Measurements from ENCODE around the gene MCM10.

MCM10 gene

DNA sequence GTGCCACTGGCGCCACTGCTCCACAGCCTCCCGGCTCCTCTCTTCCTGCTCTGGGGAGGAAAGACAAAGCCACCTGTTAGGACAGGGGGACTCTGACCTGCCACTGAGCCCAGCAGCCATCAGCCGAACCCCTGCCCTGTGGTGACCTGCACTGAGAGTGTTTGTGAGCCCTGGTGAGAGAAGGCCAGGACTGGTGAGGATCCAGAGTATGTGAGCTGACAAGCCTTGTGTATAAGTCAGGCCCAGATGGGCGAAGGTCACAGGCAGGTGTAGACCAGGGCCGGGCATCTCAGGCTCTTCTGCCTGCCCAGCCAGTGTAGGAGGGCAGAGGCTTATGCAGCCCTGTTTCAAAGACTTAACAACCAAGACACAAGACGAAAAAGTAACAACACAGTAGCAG lies 60.8 kb downstream of the MCM10 start:
- no peak overlapping the region for H3K9ac ChIP-seq (ENCODE audit: low read length)
- H4K20me1 ChIP-seq (ENCODE audit: insufficient read depth, low read length) = no peaks in the 10 kb centered on the region
- TF ChIP-seq EZH2phosphoT487 (IDR thresholded peaks at IDR 0.05; ENCODE audit: low read depth) (no peak), CTCF (IDR thresholded peaks at IDR 0.05; ENCODE audit: low read depth, low read length) (no peak)
- H3K27me3 ChIP-seq (ENCODE audit: low read depth, low read length) = no peaks in the 10 kb centered on the region
- H3K4me3 ChIP-seq (ENCODE audit: low read length) = no peak overlapping the region
- H3K79me2 ChIP-seq (ENCODE audit: low read length) = no peaks in the 10 kb centered on the region
- no peak overlapping the region for H3K4me2 ChIP-seq (ENCODE audit: low read length)
- H3K36me3 ChIP-seq (replicated peaks; ENCODE audit: low read depth, low read length) = no peaks in the 10 kb centered on the region
- H2AFZ ChIP-seq (ENCODE audit: low read depth, low read length) = no peak overlapping the region
- no peak overlapping the region for H3K27ac ChIP-seq (ENCODE audit: low read length)
- no peaks in the 10 kb centered on the region for H3K9me3 ChIP-seq (ENCODE audit: insufficient read depth, low read length)
- H3K4me1 ChIP-seq (ENCODE audit: low read length) = peaks cover 10% of the 10 kb centered on the region

GRCh38 chr10:13222566-13222965 lies 61.2 kb downstream of the MCM10 start:
- Histone ChIP-seq H3K4me3 (ENCODE audit: low read length) (no peak overlapping the region), H3K4me2 (ENCODE audit: low read length) (no peak overlapping the region), H3K4me1 (ENCODE audit: low read length) (peaks cover 10% of the 10 kb centered on the region), H2AFZ (ENCODE audit: low read depth, low read length) (no peak overlapping the region), H3K9me3 (ENCODE audit: insufficient read depth, low read length) (no peaks in the 10 kb centered on the region), H3K9ac (ENCODE audit: low read length) (no peak overlapping the region), H4K20me1 (ENCODE audit: insufficient read depth, low read length) (no peaks in the 10 kb centered on the region), H3K27me3 (ENCODE audit: low read depth, low read length) (no peaks in the 10 kb centered on the region), H3K36me3 (replicated peaks; ENCODE audit: low read depth, low read length) (no peaks in the 10 kb centered on the region), H3K79me2 (ENCODE audit: low read length) (no peaks in the 10 kb centered on the region), H3K27ac (ENCODE audit: low read length) (no peak overlapping the region)
- TF ChIP-seq EZH2phosphoT487 (IDR thresholded peaks at IDR 0.05; ENCODE audit: low read depth) (no peak), CTCF (IDR thresholded peaks at IDR 0.05; ENCODE audit: low read depth, low read length) (no peak)

- Histone ChIP-seq H4K20me1 (ENCODE audit: insufficient read depth, low read length) (no peaks in the 10 kb centered on the region), H3K9ac (ENCODE audit: low read length) (no peak overlapping the region), H2AFZ (ENCODE audit: low read depth, low read length) (no peak overlapping the region), H3K27me3 (ENCODE audit: low read depth, low read length) (no peaks in the 10 kb centered on the region), H3K4me2 (ENCODE audit: low read length) (no peak overlapping the region), H3K9me3 (ENCODE audit: insufficient read depth, low read length) (no peaks in the 10 kb centered on the region), H3K4me3 (ENCODE audit: low read length) (no peak overlapping the region), H3K4me1 (ENCODE audit: low read length) (peaks cover 10% of the 10 kb centered on the region), H3K36me3 (replicated peaks; ENCODE audit: low read depth, low read length) (no peaks in the 10 kb centered on the region), H3K27ac (ENCODE audit: low read length) (no peak overlapping the region), H3K79me2 (ENCODE audit: low read length) (no peaks in the 10 kb centered on the region)
- TF ChIP-seq EZH2phosphoT487 (IDR thresholded peaks at IDR 0.05; ENCODE audit: low read depth) (no peak), CTCF (IDR thresholded peaks at IDR 0.05; ENCODE audit: low read depth, low read length) (no peak)
Observed at GRCh38 chr10:13223241-13223640, 61.9 kb downstream of the MCM10 start.

DNA sequence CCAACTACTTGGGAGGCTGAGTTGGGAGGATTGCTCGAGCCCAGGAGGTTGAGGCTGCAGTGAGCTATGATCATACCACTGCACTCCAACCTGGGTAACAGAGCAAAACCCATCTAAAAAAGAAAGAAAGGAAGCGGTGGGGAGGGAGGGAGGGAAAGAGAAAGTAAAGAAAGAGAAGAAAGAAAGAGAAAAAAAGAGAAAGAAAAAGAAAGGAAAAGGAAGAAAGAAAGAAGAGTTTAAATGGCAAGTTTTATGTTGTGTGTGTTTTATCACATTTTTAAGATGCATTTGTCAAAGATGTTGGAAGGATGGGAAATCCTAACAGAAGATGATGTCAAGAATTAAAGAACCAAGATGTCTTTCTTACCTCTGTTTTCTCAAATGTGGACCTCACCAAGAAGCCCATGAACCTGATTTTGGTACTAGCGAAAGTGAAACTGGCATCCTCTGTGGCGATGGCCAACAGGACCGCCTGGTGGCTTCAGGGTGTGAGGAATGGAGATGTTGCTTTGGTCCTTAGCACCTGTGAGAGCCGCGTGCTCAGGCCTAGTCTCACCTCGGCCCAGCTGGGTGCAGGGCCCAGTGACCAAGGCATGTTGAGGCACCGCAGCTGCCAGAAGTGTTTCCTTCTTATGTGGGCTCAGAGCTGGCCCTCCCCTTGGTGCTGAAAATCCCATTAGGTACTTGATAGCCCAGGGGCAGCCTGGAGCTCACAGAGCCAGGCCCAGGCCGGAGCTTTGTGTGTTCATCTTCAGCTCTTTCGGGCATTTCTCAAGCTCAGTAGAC lies 63.0 kb downstream of the MCM10 start:
- Histone ChIP-seq H3K9me3 (ENCODE audit: insufficient read depth, low read length) (no peaks in the 10 kb centered on the region), H3K27ac (ENCODE audit: low read length) (no peak overlapping the region), H3K27me3 (ENCODE audit: low read depth, low read length) (no peaks in the 10 kb centered on the region), H3K4me2 (ENCODE audit: low read length) (no peak overlapping the region), H3K4me3 (ENCODE audit: low read length) (no peak overlapping the region), H4K20me1 (ENCODE audit: insufficient read depth, low read length) (no peaks in the 10 kb centered on the region), H3K4me1 (ENCODE audit: low read length) (peaks cover 10% of the 10 kb centered on the region), H3K36me3 (replicated peaks; ENCODE audit: low read depth, low read length) (no peaks in the 10 kb centered on the region), H3K79me2 (ENCODE audit: low read length) (no peaks in the 10 kb centered on the region), H3K9ac (ENCODE audit: low read length) (no peak overlapping the region), H2AFZ (ENCODE audit: low read depth, low read length) (no peak overlapping the region)
- no peak for TF ChIP-seq CTCF (IDR thresholded peaks at IDR 0.05; ENCODE audit: low read depth, low read length)
- no peak for TF ChIP-seq EZH2phosphoT487 (IDR thresholded peaks at IDR 0.05; ENCODE audit: low read depth)
